HepG2 (cell line): ENCODE data around the gene DPM1. TPM values are rescaled to one million over a fixed set of nuclear protein-coding genes. Genes with fewer than 3 reads are reported as not detected.

Experiments used
- ATAC-seq: fragments of 200-7000 bp; cut with Tn5 transposase; 3 replicates; pipeline ENCODE4 v1.9.1; 2020; ENCODE audit warnings: mild to moderate bottlenecking, moderate library complexity
- BruUV-seq: library from RNA; stranded (reverse); fragments of 400-500 nt; replicated peaks from 2 replicates; lab custom pipeline; 2021; lab: Mats Ljungman, UMichigan
- CTCF ChIA-PET: fragments of 300-600 bp; formaldehyde crosslinking; extraction: SDS; loops from one replicate; lab custom pipeline; 2021; ENCODE audit warnings: low total read pairs, inconsistent platforms, low intra/inter-chr PET ratio; lab: Yijun Ruan, JAX
- POLR2A ChIA-PET: fragments of 350-600 bp; sonication (Branson Sonifier 250); formaldehyde crosslinking; loops from one replicate; lab custom pipeline; 2020; ENCODE audit warnings: antibody characterized with exemption, inconsistent platforms; lab: Yijun Ruan, JAX
- DNase-seq: peaks from one replicate; pipeline ENCODE4 v3.0.0-alpha.2; 2015; ENCODE audit warnings: low spot score
- FAIRE-seq: peaks from 3 replicates; lab custom pipeline; 2011; peaks lifted over from hg19 to GRCh38; lab: Jason Lieb, UNC
- H2AFZ ChIP-seq: one replicate; pipeline ENCODE4 v1.6.1; 2011; ENCODE audit warnings: low read length, inconsistent platforms
- H3K27ac ChIP-seq: fragments of 300-600 bp; 3 replicates; pipeline ENCODE4 v1.8.0; 2011; ENCODE audit warnings: mixed run types, mild to moderate bottlenecking, mixed read lengths, low read length, inconsistent platforms; ENCODE audit not compliant: insufficient read depth; ENCODE audit errors: extremely low read length
- H3K27me3 ChIP-seq, 2 experiments: fragments of 200-600 bp in 1 of 2; 2 replicates in 1 of 2; 3 replicates in 1 of 2; pipeline versions ENCODE4 v1.6.0 to v1.8.0; 2011; ENCODE audit warnings: low read length in 2 of 2, mild to moderate bottlenecking in 2 of 2, moderate library complexity in 2 of 2, inconsistent platforms in 1 of 2; ENCODE audit not compliant: insufficient read depth in 2 of 2, control insufficient read depth in 1 of 2
- H3K36me3 ChIP-seq, 2 experiments: fragments of 200-600 bp in 1 of 2; replicated peaks in 1 of 2; 2 replicates in 1 of 2; 3 replicates in 1 of 2; pipeline versions ENCODE4 v1.5.1 to v1.8.0; 2011; ENCODE audit warnings: low read length in 2 of 2, inconsistent platforms in 1 of 2; ENCODE audit not compliant: insufficient read depth in 2 of 2, control insufficient read depth in 1 of 2
- H3K4me1 ChIP-seq: 2 replicates; pipeline ENCODE4 v1.5.1; 2012; ENCODE audit warnings: low read length, inconsistent platforms; ENCODE audit not compliant: insufficient read depth
- H3K4me2 ChIP-seq: 2 replicates; pipeline ENCODE4 v1.6.0; 2011; ENCODE audit warnings: low read depth, low read length, inconsistent platforms
- H3K4me3 ChIP-seq, 3 experiments: fragments of 200-600 bp in 1 of 3; sonication (generic), shearing (Covaris generic) in 1 of 3; replicated peaks in 1 of 3; 2 replicates each; pipeline ENCODE4 v1.5.1; 2011 to 2016; ENCODE audit warnings: low read length in 3 of 3, inconsistent platforms in 2 of 3, low read depth in 2 of 3, mild to moderate bottlenecking in 2 of 3, control low read depth in 1 of 3, mixed read lengths in 1 of 3; ENCODE audit not compliant: insufficient read depth in 1 of 3
- H3K79me2 ChIP-seq: one replicate; pipeline ENCODE4 v1.6.1; 2011; ENCODE audit warnings: low read length, inconsistent platforms; ENCODE audit not compliant: insufficient read depth
- H3K9ac ChIP-seq: 2 replicates; pipeline ENCODE4 v1.6.0; 2011; ENCODE audit warnings: mild to moderate bottlenecking, low read depth, low read length, inconsistent platforms; ENCODE audit not compliant: insufficient read depth
- H3K9me3 ChIP-seq: 2 replicates; pipeline ENCODE4 v1.5.1; 2012; ENCODE audit warnings: mild to moderate bottlenecking, low read length
- H4K20me1 ChIP-seq: 2 replicates; pipeline ENCODE4 v1.6.0; 2011; ENCODE audit warnings: inconsistent platforms, mild to moderate bottlenecking, low read length, moderate library complexity; ENCODE audit not compliant: insufficient read depth
- ATF7 ChIP-seq, 2 experiments: fragments of 450-650 bp in 1 of 2; sonication (generic) in 1 of 2; formaldehyde crosslinking in 1 of 2; IDR thresholded peaks; 2 replicates each; pipeline versions ENCODE4 v1.4.0 to v1.6.1; 2016 to 2020; ENCODE audit warnings: antibody characterized with exemption in 1 of 2, mild to moderate bottlenecking in 1 of 2, missing genetic modification reagents in 1 of 2
- CBX5 ChIP-seq: sonication (generic); formaldehyde crosslinking; IDR thresholded peaks from 2 replicates; pipeline ENCODE4 v1.4.0; 2020; ENCODE audit warnings: missing genetic modification reagents, borderline replicate concordance
- ELF4 ChIP-seq: sonication (generic); formaldehyde crosslinking; IDR thresholded peaks from 2 replicates; pipeline ENCODE4 v1.5.0; 2020; ENCODE audit warnings: missing genetic modification reagents, mild to moderate bottlenecking, moderate library complexity, borderline replicate concordance
- KDM2A ChIP-seq: sonication (generic); formaldehyde crosslinking; IDR thresholded peaks from 2 replicates; pipeline ENCODE4 v1.4.0; 2020; ENCODE audit warnings: low read depth, missing genetic modification reagents, borderline replicate concordance
- KMT2A ChIP-seq: sonication (generic); formaldehyde crosslinking; IDR thresholded peaks from 2 replicates; pipeline ENCODE4 v1.4.0; 2020; ENCODE audit warnings: missing genetic modification reagents
- NKX3-1 ChIP-seq: sonication (generic); formaldehyde crosslinking; IDR thresholded peaks from 2 replicates; pipeline ENCODE4 v1.5.0; 2020; ENCODE audit warnings: missing genetic modification reagents
- NPAS2 ChIP-seq: sonication (generic); formaldehyde crosslinking; IDR thresholded peaks from 2 replicates; pipeline ENCODE4 v1.8.0; 2022; ENCODE audit warnings: mild to moderate bottlenecking, missing genetic modification reagents, borderline replicate concordance
- ONECUT2 ChIP-seq: sonication (generic); formaldehyde crosslinking; IDR thresholded peaks from 2 replicates; pipeline ENCODE4 v1.4.0; 2020; ENCODE audit warnings: missing genetic modification reagents
- RBM22 ChIP-seq: fragments of 200-400 bp; formaldehyde crosslinking; optimal IDR thresholded peaks from 2 replicates; pipeline ENCODE3; 2017; ENCODE audit warnings: mild to moderate bottlenecking, low read length, moderate library complexity
- SRF ChIP-seq: IDR thresholded peaks from 2 replicates; pipeline ENCODE4 v1.6.1; 2011; ENCODE audit warnings: mild to moderate bottlenecking, low read depth, low read length, moderate library complexity
- ZBTB21 ChIP-seq: sonication (generic); formaldehyde crosslinking; IDR thresholded peaks from 2 replicates; pipeline ENCODE4 v1.4.0; 2020; ENCODE audit warnings: missing genetic modification reagents
- ZBTB7B ChIP-seq: sonication (generic); formaldehyde crosslinking; IDR thresholded peaks from 2 replicates; pipeline ENCODE4 v1.4.0; 2020; ENCODE audit warnings: missing genetic modification reagents
- ZNF33A ChIP-seq: sonication (generic); formaldehyde crosslinking; IDR thresholded peaks from 2 replicates; pipeline ENCODE4 v1.5.1; 2020; ENCODE audit warnings: missing genetic modification reagents, mild to moderate bottlenecking, moderate library complexity, borderline replicate concordance
- ZNF720 ChIP-seq: sonication (generic); formaldehyde crosslinking; IDR thresholded peaks from 2 replicates; pipeline ENCODE4 v1.4.0; 2020; ENCODE audit warnings: missing genetic modification reagents
- WGBS: methylation state at CpG from one replicate; pipeline ENCODE4 v1.1.6; 2017; ENCODE audit warnings: low lambda C conversion rate; 5-methylcytosine and 5-hydroxymethylcytosine counted together
- in situ Hi-C: cut with HindIII; loops from 2 replicates; pipeline ENCODE4 v1.10.0; 2017; ENCODE audit warnings: low pct_unique_long_range_greater_than_20kb; ENCODE audit not compliant: extremely low pct_ligation_motif_present
- intact Hi-C: fragments of 100-400 bp; cut with micrococcal nuclease; formaldehyde crosslinking; loops from one replicate; pipeline ENCODE4 v1.10.0; 2022; ENCODE audit not compliant: unreplicated experiment
- polyA plus RNA-seq, 8 experiments: library from polyadenylated mRNA; depleted of rRNA in 3 of 8; stranded (reverse) in 7 of 8; unstranded in 1 of 8; fragments of >200 nt; fragmentation: Illumina TruSeq in 4 of 8; extraction: Trizol in 4 of 8; gene quantifications; 2 replicates each; pipeline versions ENCODE4 v1.2.1 to v1.2.3, GENCODE V29; 2011 to 2016; ENCODE audit warnings: low read depth in 4 of 8, missing spikeins in 1 of 8, mixed read lengths in 1 of 8; ENCODE audit not compliant: insufficient read depth in 1 of 8
- total RNA-seq, 5 experiments: library from RNA; depleted of rRNA; stranded (reverse); fragments of >200 nt; fragmentation: Illumina TruSeq; extraction: Trizol; gene quantifications; 2 replicates each; pipeline ENCODE4 v1.2.3, GENCODE V29; 2016; ENCODE audit warnings: low read depth in 1 of 5
- TF ChIP-seq, protein P1 (sequence below), 2 experiments: fragments of 450-650 bp in 1 of 2; sonication (generic) in 1 of 2; formaldehyde crosslinking; IDR thresholded peaks; 2 replicates each; pipeline versions ENCODE4 v1.5.0 to v1.8.0; 2020 to 2022; ENCODE audit warnings: mild to moderate bottlenecking in 1 of 2, missing genetic modification reagents in 1 of 2
- TF ChIP-seq, protein P2 (sequence below): sonication (generic); formaldehyde crosslinking; IDR thresholded peaks from 2 replicates; pipeline ENCODE4 v1.5.0; 2020; ENCODE audit warnings: mild to moderate bottlenecking, missing genetic modification reagents, borderline replicate concordance
- TF ChIP-seq, protein P3 (sequence below): sonication (generic); formaldehyde crosslinking; conservative IDR thresholded peaks from 2 replicates; pipeline ENCODE4 v1.4.0; 2020; ENCODE audit warnings: missing genetic modification reagents
- TF ChIP-seq, protein P4 (sequence below): sonication (generic); formaldehyde crosslinking; IDR thresholded peaks from 2 replicates; pipeline ENCODE4 v1.4.0; 2020; ENCODE audit warnings: missing genetic modification reagents

DPM1 gene
- total and polyA plus RNA-seq, 2 of the 13 experiments (the other 11 are each of a cell fraction or from before 2014, with no cell fraction given) = 83.2 to 161 TPM

DNA sequence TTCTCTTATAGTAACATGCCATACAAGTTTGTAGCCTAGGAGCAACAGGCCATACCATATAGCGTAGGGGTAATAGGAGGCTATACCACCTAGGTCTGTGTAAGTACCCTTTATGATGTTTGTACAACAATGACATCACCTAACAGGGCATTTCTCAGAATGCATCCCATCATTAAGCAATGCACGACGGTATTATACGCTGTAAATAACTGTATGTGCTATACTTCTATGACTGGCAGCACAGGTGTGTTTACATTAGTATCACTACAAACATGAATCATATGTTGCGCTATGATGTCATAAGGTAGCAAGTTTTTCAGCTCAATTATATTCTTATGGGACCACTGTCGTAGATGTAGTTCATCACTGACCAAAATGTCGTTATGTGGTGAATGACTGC is 58.1 kb downstream of the DPM1 start:
- H3K27ac ChIP-seq = no peak overlapping the region
- no peak overlapping the region for H2AFZ ChIP-seq
- in situ Hi-C loops = no loop called here
- no peak overlapping the region for H3K4me3 ChIP-seq
- POLR2A ChIA-PET = no interaction called here
- intact Hi-C loops = no loop called here
- DNase-seq (no peak), FAIRE-seq (no peak), ATAC-seq (no peak)
- H4K20me1 ChIP-seq = peaks cover 23% of the 10 kb centered on the region
- H3K9me3 ChIP-seq = no peaks in the 10 kb centered on the region
- peaks cover 26% of the 10 kb centered on the region for H3K79me2 ChIP-seq
- peaks cover 19 to 70% of the 10 kb centered on the region in 2 experiments for H3K36me3 ChIP-seq
- peaks cover 18% of the 10 kb centered on the region for H3K4me1 ChIP-seq
- H3K27me3 ChIP-seq = no peaks in the 10 kb centered on the region
- no TSS peak for BruUV-seq
- H3K4me2 ChIP-seq = no peak overlapping the region
- H3K9ac ChIP-seq = no peak overlapping the region
- CTCF ChIA-PET = no interaction called here
- 98% methylated on average over 7 of the region's 7 CpGs for WGBS
- TF ChIP-seq CBX5 (CRISPR knock-in tag) (no peak), ZNF33A (CRISPR knock-in tag) (no peak), KDM2A (CRISPR knock-in tag) (no peak), KMT2A (no peak), ZBTB21 (peak; percentile 44; the same call in 1 of the 2 replicates), ONECUT2 (CRISPR knock-in tag) (no peak), ZNF720 (CRISPR knock-in tag) (no peak), ZBTB7B (no peak), NPAS2 (no peak), ATF7 (IDR thresholded peaks at IDR 0.05) (peak; percentile 92), ATF7 (CRISPR knock-in tag; IDR thresholded peaks at IDR 0.05) (no peak), RBM22 (no peak), SRF (no peak), NKX3-1 (CRISPR knock-in tag) (no peak), ELF4 (CRISPR knock-in tag) (no peak)
- TF ChIP-seq, protein P1, sequence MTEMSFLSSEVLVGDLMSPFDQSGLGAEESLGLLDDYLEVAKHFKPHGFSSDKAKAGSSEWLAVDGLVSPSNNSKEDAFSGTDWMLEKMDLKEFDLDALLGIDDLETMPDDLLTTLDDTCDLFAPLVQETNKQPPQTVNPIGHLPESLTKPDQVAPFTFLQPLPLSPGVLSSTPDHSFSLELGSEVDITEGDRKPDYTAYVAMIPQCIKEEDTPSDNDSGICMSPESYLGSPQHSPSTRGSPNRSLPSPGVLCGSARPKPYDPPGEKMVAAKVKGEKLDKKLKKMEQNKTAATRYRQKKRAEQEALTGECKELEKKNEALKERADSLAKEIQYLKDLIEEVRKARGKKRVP (CRISPR knock-in tag; IDR thresholded peaks at IDR 0.05) = no peak
- TF ChIP-seq, protein P2, sequence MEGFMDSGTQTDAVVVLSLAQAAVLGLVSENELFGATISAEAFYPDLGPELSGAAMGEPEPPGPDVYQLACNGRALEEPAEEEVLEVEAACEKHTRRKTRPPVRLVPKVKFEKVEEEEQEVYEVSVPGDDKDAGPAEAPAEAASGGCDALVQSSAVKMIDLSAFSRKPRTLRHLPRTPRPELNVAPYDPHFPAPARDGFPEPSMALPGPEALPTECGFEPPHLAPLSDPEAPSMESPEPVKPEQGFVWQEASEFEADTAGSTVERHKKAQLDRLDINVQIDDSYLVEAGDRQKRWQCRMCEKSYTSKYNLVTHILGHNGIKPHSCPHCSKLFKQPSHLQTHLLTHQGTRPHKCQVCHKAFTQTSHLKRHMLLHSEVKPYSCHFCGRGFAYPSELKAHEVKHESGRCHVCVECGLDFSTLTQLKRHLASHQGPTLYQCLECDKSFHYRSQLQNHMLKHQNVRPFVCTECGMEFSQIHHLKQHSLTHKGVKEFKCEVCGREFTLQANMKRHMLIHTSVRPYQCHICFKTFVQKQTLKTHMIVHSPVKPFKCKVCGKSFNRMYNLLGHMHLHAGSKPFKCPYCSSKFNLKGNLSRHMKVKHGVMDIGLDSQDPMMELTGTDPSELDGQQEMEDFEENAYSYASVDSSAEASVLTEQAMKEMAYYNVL = no peak
- TF ChIP-seq, protein P3, sequence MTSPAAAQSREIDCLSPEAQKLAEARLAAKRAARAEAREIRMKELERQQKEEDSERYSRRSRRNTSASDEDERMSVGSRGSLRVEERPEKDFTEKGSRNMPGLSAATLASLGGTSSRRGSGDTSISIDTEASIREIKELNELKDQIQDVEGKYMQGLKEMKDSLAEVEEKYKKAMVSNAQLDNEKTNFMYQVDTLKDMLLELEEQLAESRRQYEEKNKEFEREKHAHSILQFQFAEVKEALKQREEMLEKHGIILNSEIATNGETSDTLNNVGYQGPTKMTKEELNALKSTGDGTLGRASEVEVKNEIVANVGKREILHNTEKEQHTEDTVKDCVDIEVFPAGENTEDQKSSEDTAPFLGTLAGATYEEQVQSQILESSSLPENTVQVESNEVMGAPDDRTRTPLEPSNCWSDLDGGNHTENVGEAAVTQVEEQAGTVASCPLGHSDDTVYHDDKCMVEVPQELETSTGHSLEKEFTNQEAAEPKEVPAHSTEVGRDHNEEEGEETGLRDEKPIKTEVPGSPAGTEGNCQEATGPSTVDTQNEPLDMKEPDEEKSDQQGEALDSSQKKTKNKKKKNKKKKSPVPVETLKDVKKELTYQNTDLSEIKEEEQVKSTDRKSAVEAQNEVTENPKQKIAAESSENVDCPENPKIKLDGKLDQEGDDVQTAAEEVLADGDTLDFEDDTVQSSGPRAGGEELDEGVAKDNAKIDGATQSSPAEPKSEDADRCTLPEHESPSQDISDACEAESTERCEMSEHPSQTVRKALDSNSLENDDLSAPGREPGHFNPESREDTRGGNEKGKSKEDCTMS (CRISPR knock-in tag) = no peak
- TF ChIP-seq, protein P4, sequence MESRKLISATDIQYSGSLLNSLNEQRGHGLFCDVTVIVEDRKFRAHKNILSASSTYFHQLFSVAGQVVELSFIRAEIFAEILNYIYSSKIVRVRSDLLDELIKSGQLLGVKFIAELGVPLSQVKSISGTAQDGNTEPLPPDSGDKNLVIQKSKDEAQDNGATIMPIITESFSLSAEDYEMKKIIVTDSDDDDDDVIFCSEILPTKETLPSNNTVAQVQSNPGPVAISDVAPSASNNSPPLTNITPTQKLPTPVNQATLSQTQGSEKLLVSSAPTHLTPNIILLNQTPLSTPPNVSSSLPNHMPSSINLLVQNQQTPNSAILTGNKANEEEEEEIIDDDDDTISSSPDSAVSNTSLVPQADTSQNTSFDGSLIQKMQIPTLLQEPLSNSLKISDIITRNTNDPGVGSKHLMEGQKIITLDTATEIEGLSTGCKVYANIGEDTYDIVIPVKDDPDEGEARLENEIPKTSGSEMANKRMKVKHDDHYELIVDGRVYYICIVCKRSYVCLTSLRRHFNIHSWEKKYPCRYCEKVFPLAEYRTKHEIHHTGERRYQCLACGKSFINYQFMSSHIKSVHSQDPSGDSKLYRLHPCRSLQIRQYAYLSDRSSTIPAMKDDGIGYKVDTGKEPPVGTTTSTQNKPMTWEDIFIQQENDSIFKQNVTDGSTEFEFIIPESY (CRISPR knock-in tag) = peak; percentile 63; the same call in 1 of the 2 replicates
